BLaER1 (cell line): ENCODE measurements around the gene SGCD.

Experiments used
- H3K27ac ChIP-seq: shearing (Covaris generic); formaldehyde crosslinking; 2 replicates; pipeline ENCODE4 v1.8.1; 2022
- H3K27me3 ChIP-seq: shearing (Covaris generic); formaldehyde crosslinking; 2 replicates; pipeline ENCODE4 v1.8.1; 2022
- H3K36me3 ChIP-seq: shearing (Covaris generic); formaldehyde crosslinking; 2 replicates; pipeline ENCODE4 v1.8.1; 2022
- H3K4me1 ChIP-seq: shearing (Covaris generic); formaldehyde crosslinking; 2 replicates; pipeline ENCODE4 v1.8.1; 2022
- H3K4me2 ChIP-seq: shearing (Covaris generic); formaldehyde crosslinking; 2 replicates; pipeline ENCODE4 v1.8.1; 2022
- H3K4me3 ChIP-seq: shearing (Covaris generic); formaldehyde crosslinking; 2 replicates; pipeline ENCODE4 v1.8.1; 2022
- H3K9ac ChIP-seq: shearing (Covaris generic); formaldehyde crosslinking; 2 replicates; pipeline ENCODE4 v1.8.1; 2022
- H3K9me3 ChIP-seq: shearing (Covaris generic); formaldehyde crosslinking; 2 replicates; pipeline ENCODE4 v1.8.1; 2022
- H4K20me1 ChIP-seq: shearing (Covaris generic); formaldehyde crosslinking; 2 replicates; pipeline ENCODE4 v1.8.1; 2022
- Cebpa-rat ChIP-seq: shearing (Covaris generic); IDR thresholded peaks from 2 replicates; pipeline ENCODE4 v1.8.1; 2022

SGCD gene

DNA sequence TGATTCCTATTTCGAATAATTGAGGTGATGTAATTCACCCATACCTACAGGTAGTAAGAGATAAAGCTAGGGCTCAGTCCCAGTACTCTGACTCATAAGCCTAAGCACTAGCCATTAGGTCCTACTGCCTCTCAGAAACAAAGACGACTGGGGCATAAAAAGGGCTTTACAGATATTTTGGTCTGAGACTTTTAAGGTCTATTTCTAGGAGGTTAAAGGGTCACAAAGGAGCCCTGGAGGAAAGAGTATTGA is 69.8 kb downstream of the SGCD start:
- no peaks in the 10 kb centered on the region for H3K27me3 ChIP-seq
- H3K36me3 ChIP-seq, result no peaks in the 10 kb centered on the region
- no peak overlapping the region for H3K9ac ChIP-seq
- no peaks in the 10 kb centered on the region for H3K9me3 ChIP-seq
- H3K4me2 ChIP-seq, result no peak overlapping the region
- no peak for TF ChIP-seq Cebpa-rat
- no peak overlapping the region for H3K27ac ChIP-seq
- no peaks in the 10 kb centered on the region for H4K20me1 ChIP-seq
- H3K4me3 ChIP-seq, result no peak overlapping the region
- no peaks in the 10 kb centered on the region for H3K4me1 ChIP-seq

DNA sequence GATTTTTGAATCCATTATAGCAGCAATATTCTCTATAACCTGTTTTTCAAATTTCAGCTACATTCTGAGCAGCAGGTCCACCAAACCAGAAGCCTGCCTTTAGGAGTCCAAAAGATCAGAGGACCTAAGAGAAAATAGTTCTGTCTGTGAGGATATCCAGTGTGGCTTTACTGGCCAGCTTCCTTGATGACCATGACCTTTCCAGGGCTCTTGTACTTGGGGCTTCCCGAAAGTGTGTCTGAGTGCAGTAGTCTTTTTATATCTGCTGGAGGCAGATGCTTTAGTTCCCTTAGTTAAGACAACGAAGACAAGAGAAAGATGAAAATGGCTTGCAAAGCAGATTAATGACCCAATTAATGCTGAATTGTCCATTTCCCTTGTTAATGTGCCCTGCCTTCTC is 72.4 kb downstream of the SGCD start:
- TF ChIP-seq Cebpa-rat, result no peak
- Histone ChIP-seq H4K20me1 (no peaks in the 10 kb centered on the region), H3K27ac (no peak overlapping the region)

GRCh38 chr5:156400231-156400986 is 73.4 kb downstream of the SGCD start:
- no peak for TF ChIP-seq Cebpa-rat
- Histone ChIP-seq H3K4me1 (peaks cover 10% of the 10 kb centered on the region), H3K9ac (no peak overlapping the region), H3K27me3 (no peaks in the 10 kb centered on the region), H4K20me1 (no peaks in the 10 kb centered on the region), H3K27ac (no peak overlapping the region), H3K4me3 (no peak overlapping the region), H3K36me3 (no peaks in the 10 kb centered on the region), H3K9me3 (no peaks in the 10 kb centered on the region), H3K4me2 (no peak overlapping the region)

More for the DNA sequence above, 72.4 kb downstream of the SGCD start:
- Histone ChIP-seq H3K36me3 (no peaks in the 10 kb centered on the region), H3K4me2 (no peak overlapping the region), H3K4me3 (no peak overlapping the region), H3K4me1 (peaks cover 10% of the 10 kb centered on the region), H3K9me3 (no peaks in the 10 kb centered on the region), H3K9ac (no peak overlapping the region), H3K27me3 (no peaks in the 10 kb centered on the region)

DNA sequence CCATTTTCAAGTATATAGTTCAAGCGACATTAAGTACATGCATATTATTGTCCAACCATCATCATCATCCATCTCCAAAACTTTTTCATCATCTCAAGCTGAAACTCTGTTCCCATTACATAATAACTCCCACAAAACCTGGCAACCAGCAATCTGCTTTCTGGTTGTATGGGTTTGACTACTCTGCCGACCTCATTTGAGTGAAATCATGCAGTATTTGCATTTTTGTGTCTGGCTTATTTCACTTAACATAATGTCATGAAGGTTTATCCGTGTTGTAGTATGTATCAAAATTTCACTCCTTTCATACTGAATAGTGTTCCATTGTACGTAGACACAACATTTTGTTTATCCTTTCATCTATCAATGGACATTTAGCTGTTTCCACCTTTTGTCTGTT is 74.8 kb downstream of the SGCD start:
- no peak overlapping the region for H3K9ac ChIP-seq
- no peaks in the 10 kb centered on the region for H3K27me3 ChIP-seq
- H3K4me3 ChIP-seq, result no peak overlapping the region
- H3K4me1 ChIP-seq, result peaks cover 10% of the 10 kb centered on the region
- no peak overlapping the region for H3K27ac ChIP-seq
- H3K36me3 ChIP-seq, result no peaks in the 10 kb centered on the region
- no peak for TF ChIP-seq Cebpa-rat
- no peaks in the 10 kb centered on the region for H3K9me3 ChIP-seq
- H4K20me1 ChIP-seq, result no peaks in the 10 kb centered on the region
- H3K4me2 ChIP-seq, result no peak overlapping the region

DNA sequence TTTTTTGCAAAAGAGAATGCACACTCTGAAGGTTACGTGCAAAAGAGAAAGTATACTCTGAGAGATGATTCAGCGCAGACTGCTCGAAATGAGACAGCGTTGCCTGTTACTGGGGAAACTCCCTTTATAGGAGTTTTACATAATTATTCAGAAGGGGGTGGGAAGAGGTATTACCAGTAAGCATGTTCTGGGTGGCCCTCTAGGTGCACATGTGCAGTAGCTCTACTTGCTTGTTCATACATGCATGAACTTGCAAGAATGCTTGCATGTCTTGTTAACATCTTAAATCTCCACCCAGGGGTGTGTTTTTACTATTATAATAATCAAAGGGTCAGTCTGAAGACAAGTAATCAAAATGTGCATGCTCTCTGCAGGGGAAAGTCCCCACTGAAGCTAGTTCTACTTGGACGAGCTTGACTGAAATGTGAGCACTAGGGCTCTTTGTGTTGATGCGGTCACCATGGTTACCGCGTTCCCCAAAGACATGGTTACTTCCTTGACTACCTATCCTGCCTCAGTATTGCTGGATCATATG is 75.5 kb downstream of the SGCD start:
- Histone ChIP-seq H3K9ac (no peak overlapping the region), H3K4me2 (peak overlapping the region; percentile 19; the same call in 1 of the 2 replicates), H3K4me3 (no peak overlapping the region), H4K20me1 (no peaks in the 10 kb centered on the region), H3K9me3 (no peaks in the 10 kb centered on the region), H3K36me3 (no peaks in the 10 kb centered on the region), H3K27me3 (no peaks in the 10 kb centered on the region), H3K4me1 (peaks cover 10% of the 10 kb centered on the region), H3K27ac (no peak overlapping the region)
- TF ChIP-seq Cebpa-rat, result no peak

GRCh38 chr5:156405988-156406387 is 79.0 kb downstream of the SGCD start:
- H4K20me1 ChIP-seq, result no peaks in the 10 kb centered on the region
- H3K4me1 ChIP-seq, result peaks cover 10% of the 10 kb centered on the region
- no peak overlapping the region for H3K27ac ChIP-seq
- H3K4me3 ChIP-seq, result no peak overlapping the region
- H3K4me2 ChIP-seq, result no peak overlapping the region
- no peaks in the 10 kb centered on the region for H3K36me3 ChIP-seq
- no peak for TF ChIP-seq Cebpa-rat
- H3K9me3 ChIP-seq, result no peaks in the 10 kb centered on the region
- no peaks in the 10 kb centered on the region for H3K27me3 ChIP-seq
- no peak overlapping the region for H3K9ac ChIP-seq

- Histone ChIP-seq H4K20me1 (no peaks in the 10 kb centered on the region), H3K27ac (no peak overlapping the region), H3K9ac (no peak overlapping the region), H3K27me3 (no peaks in the 10 kb centered on the region), H3K36me3 (no peaks in the 10 kb centered on the region), H3K4me1 (peaks cover 9% of the 10 kb centered on the region), H3K9me3 (no peaks in the 10 kb centered on the region), H3K4me3 (no peak overlapping the region), H3K4me2 (no peak overlapping the region)
- TF ChIP-seq Cebpa-rat, result no peak
These were observed 80.3 kb downstream of the SGCD start for GRCh38 chr5:156407251-156407650.

DNA sequence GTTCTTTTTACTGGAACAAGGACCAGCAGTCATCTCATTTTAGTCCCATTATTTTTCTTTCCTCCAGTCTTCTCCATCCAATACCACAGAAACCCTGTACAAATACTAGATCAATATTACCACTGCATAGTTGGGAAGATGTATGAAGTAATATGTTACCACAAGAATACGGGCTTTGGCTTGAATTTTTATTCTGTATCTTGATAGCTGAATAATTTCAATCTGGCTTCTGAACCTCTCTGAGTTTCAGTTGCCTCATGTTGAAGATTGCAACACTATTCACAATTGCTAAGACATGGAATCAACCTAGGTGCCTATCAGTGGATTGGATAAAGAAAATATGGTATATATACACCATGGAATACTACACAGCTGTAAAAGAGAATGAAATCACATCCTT is 82.9 kb downstream of the SGCD start:
- H3K36me3 ChIP-seq, result no peaks in the 10 kb centered on the region
- no peak overlapping the region for H3K9ac ChIP-seq
- H3K4me2 ChIP-seq, result no peak overlapping the region
- no peak overlapping the region for H3K4me3 ChIP-seq
- no peaks in the 10 kb centered on the region for H4K20me1 ChIP-seq
- no peak overlapping the region for H3K27ac ChIP-seq
- no peak for TF ChIP-seq Cebpa-rat
- no peaks in the 10 kb centered on the region for H3K9me3 ChIP-seq
- no peaks in the 10 kb centered on the region for H3K27me3 ChIP-seq
- no peaks in the 10 kb centered on the region for H3K4me1 ChIP-seq

GRCh38 chr5:156411185-156411613 is 84.2 kb downstream of the SGCD start:
- H3K36me3 ChIP-seq, result no peaks in the 10 kb centered on the region
- H3K4me2 ChIP-seq, result no peak overlapping the region
- H3K9me3 ChIP-seq, result no peaks in the 10 kb centered on the region
- H3K4me3 ChIP-seq, result no peak overlapping the region
- TF ChIP-seq Cebpa-rat, result no peak
- H3K4me1 ChIP-seq, result no peaks in the 10 kb centered on the region
- H3K9ac ChIP-seq, result no peak overlapping the region
- no peaks in the 10 kb centered on the region for H4K20me1 ChIP-seq
- no peaks in the 10 kb centered on the region for H3K27me3 ChIP-seq
- no peak overlapping the region for H3K27ac ChIP-seq

- Histone ChIP-seq H3K9me3 (no peaks in the 10 kb centered on the region), H3K4me1 (no peaks in the 10 kb centered on the region), H4K20me1 (no peaks in the 10 kb centered on the region), H3K27ac (no peak overlapping the region), H3K9ac (no peak overlapping the region), H3K4me2 (no peak overlapping the region), H3K36me3 (no peaks in the 10 kb centered on the region), H3K4me3 (no peak overlapping the region), H3K27me3 (no peaks in the 10 kb centered on the region)
- TF ChIP-seq Cebpa-rat, result no peak
These were observed 85.0 kb downstream of the SGCD start for GRCh38 chr5:156411957-156412356.

GRCh38 chr5:156414391-156414790 is 87.4 kb downstream of the SGCD start:
- Histone ChIP-seq H3K27me3 (no peaks in the 10 kb centered on the region), H3K4me2 (no peak overlapping the region), H3K27ac (no peak overlapping the region), H3K36me3 (no peaks in the 10 kb centered on the region), H3K9ac (no peak overlapping the region), H3K4me1 (no peaks in the 10 kb centered on the region), H3K4me3 (no peak overlapping the region), H3K9me3 (no peaks in the 10 kb centered on the region), H4K20me1 (no peaks in the 10 kb centered on the region)
- no peak for TF ChIP-seq Cebpa-rat
